HCT116 (cell line): Measurements from ENCODE around the gene BTBD9. TPM values are rescaled to one million over a fixed set of nuclear protein-coding genes. Genes with fewer than 3 reads are reported as not detected.

Source experiments
- ATAC-seq: fragments of 200-7000 bp; cut with Tn5 transposase; 2 replicates; pipeline ENCODE4 v1.9.1; 2020; ENCODE audit warnings: mild to moderate bottlenecking, moderate library complexity
- BruUV-seq: library from RNA; stranded (reverse); fragments of 400-500 nt; replicated peaks from 2 replicates; lab custom pipeline; 2021; lab: Mats Ljungman, UMichigan
- CTCF ChIA-PET: fragments of 300-600 bp; sonication (Branson Sonifier 250); formaldehyde crosslinking; loops from one replicate; lab custom pipeline; 2021; ENCODE audit warnings: antibody characterized with exemption; lab: Charles Lee
- POLR2A ChIA-PET: fragments of 300-600, 350-600 bp; sonication (Branson Sonifier 250); formaldehyde crosslinking; loops from one replicate; lab custom pipeline; 2021; ENCODE audit warnings: antibody characterized with exemption; lab: Charles Lee
- RAD21 ChIA-PET, 2 experiments: fragments of 300-600 bp; sonication (Branson Sonifier 250); formaldehyde crosslinking; loops; one replicate each; lab custom pipeline; 2023; ENCODE audit warnings: low total read pairs in 2 of 2; ENCODE audit not compliant: uncharacterized antibody in 2 of 2, unreplicated experiment in 2 of 2, low non-redundant PET in 1 of 2; lab: Charles Lee
- DNase-seq: peaks from one replicate; pipeline ENCODE4 v3.0.0-alpha.2; 2010; ENCODE audit warnings: low read depth, low spot score
- H2AFZ ChIP-seq: fragments of 200-600 bp; shearing (Covaris generic), sonication (generic); 2 replicates; pipeline ENCODE4 v1.6.1; 2017; ENCODE audit warnings: low read depth, mixed run types, mixed read lengths, antibody characterized with exemption, low read length; ENCODE audit not compliant: poor library complexity, severe bottlenecking
- H3K27ac ChIP-seq: 2 replicates; pipeline ENCODE4 v1.5.1; 2012; ENCODE audit warnings: low read depth, low read length
- H3K27me3 ChIP-seq: fragments of 200-600 bp; sonication (generic); 2 replicates; pipeline ENCODE4 v1.6.1; 2016; ENCODE audit warnings: mixed run types, low read length, mixed read lengths; ENCODE audit not compliant: insufficient read depth
- H3K36me3 ChIP-seq, 2 experiments: fragments of 200-500 bp in 1 of 2; fragments of 200-600 bp in 1 of 2; sonication (Bioruptor generic) in 1 of 2; sonication (generic) in 1 of 2; 2 replicates each; pipeline versions ENCODE4 v1.5.1 to v1.6.1; 2014 to 2016; ENCODE audit warnings: low read length in 2 of 2, inconsistent platforms in 1 of 2, mixed read lengths in 1 of 2, mixed run types in 1 of 2; ENCODE audit not compliant: insufficient read depth in 2 of 2, control insufficient read depth in 1 of 2
- H3K4me1 ChIP-seq, 2 experiments: fragments of 200-600 bp in 1 of 2; sonication (generic) in 1 of 2; 2 replicates each; pipeline versions ENCODE4 v1.5.1 to v1.6.1; 2012 to 2017; ENCODE audit warnings: low read length in 2 of 2, inconsistent platforms in 1 of 2, mild to moderate bottlenecking in 1 of 2, mixed read lengths in 1 of 2, mixed run types in 1 of 2, moderate library complexity in 1 of 2; ENCODE audit not compliant: insufficient read depth in 2 of 2, control insufficient read depth in 1 of 2
- H3K4me2 ChIP-seq: fragments of 200-600 bp; sonication (generic); 2 replicates; pipeline ENCODE4 v1.6.1; 2017; ENCODE audit warnings: mixed run types, low read length, mixed read lengths
- H3K4me3 ChIP-seq, 2 experiments: fragments of 200-600 bp in 1 of 2; sonication (generic) in 1 of 2; replicated peaks in 1 of 2; 2 replicates each; pipeline ENCODE4 v1.5.1; 2011 to 2016; ENCODE audit warnings: low read length in 2 of 2, control low read depth in 1 of 2, low read depth in 1 of 2, mild to moderate bottlenecking in 1 of 2, mixed read lengths in 1 of 2, mixed run types in 1 of 2
- H3K79me2 ChIP-seq: fragments of 200-600 bp; sonication (generic); 2 replicates; pipeline ENCODE4 v1.6.1; 2017; ENCODE audit warnings: mild to moderate bottlenecking, mixed run types, low read length, moderate library complexity, mixed read lengths; ENCODE audit not compliant: insufficient read depth
- H3K9ac ChIP-seq: fragments of 200-600 bp; sonication (generic); 2 replicates; pipeline ENCODE4 v1.6.1; 2016; ENCODE audit warnings: low read length, mixed read lengths
- H3K9me2 ChIP-seq: fragments of 200-600 bp; sonication (generic), shearing (Covaris generic); 2 replicates; pipeline ENCODE4 v1.6.1; 2017; ENCODE audit warnings: mixed run types, mild to moderate bottlenecking, moderate library complexity; ENCODE audit not compliant: insufficient read depth
- H3K9me3 ChIP-seq, 2 experiments: fragments of 200-500 bp in 1 of 2; fragments of 200-600 bp in 1 of 2; sonication (Bioruptor generic) in 1 of 2; sonication (generic) in 1 of 2; 2 replicates each; pipeline ENCODE4 v1.6.1; 2014 to 2017; ENCODE audit warnings: low read length in 2 of 2, mixed read lengths in 2 of 2, inconsistent platforms in 1 of 2, low read depth in 1 of 2, mild to moderate bottlenecking in 1 of 2, mixed run types in 1 of 2, moderate library complexity in 1 of 2; ENCODE audit not compliant: control insufficient read depth in 1 of 2, insufficient read depth in 1 of 2
- H4K20me1 ChIP-seq: fragments of 200-600 bp; sonication (generic), shearing (Covaris generic); 2 replicates; pipeline ENCODE4 v1.6.1; 2017; ENCODE audit warnings: mixed run types, mild to moderate bottlenecking, moderate library complexity; ENCODE audit not compliant: insufficient read depth
- EZH2 ChIP-seq: fragments of 200-600 bp; sonication (generic); IDR thresholded peaks from 2 replicates; pipeline ENCODE4 v1.6.1; 2017; ENCODE audit warnings: antibody characterized with exemption, mixed run types
- JUND ChIP-seq: IDR thresholded peaks from 2 replicates; pipeline ENCODE4 v1.6.1; 2012
- POLR2A ChIP-seq: IDR thresholded peaks from 2 replicates; pipeline ENCODE4 v1.7.0; 2011; ENCODE audit warnings: borderline replicate concordance; ENCODE audit not compliant: insufficient read depth, insufficient read length; ENCODE audit errors: extremely low read depth
- YY1 ChIP-seq: IDR thresholded peaks from 2 replicates; pipeline ENCODE4 v1.6.1; 2011; ENCODE audit warnings: low read length, low read depth, moderate library complexity, mild to moderate bottlenecking; ENCODE audit not compliant: insufficient replicate concordance; ENCODE audit errors: extremely low read depth
- ZNF274 ChIP-seq: fragments of 200-500 bp; sonication (Bioruptor generic); IDR thresholded peaks from 2 replicates; pipeline ENCODE4 v1.6.1; 2014; ENCODE audit warnings: mild to moderate bottlenecking, low read depth, low read length, inconsistent platforms
- intact Hi-C: fragments of 100-400 bp; cut with micrococcal nuclease; formaldehyde crosslinking; loops from 2 replicates; pipeline ENCODE4 v1.10.0; 2022
- total RNA-seq: library from RNA; stranded (reverse); gene quantifications from one replicate; pipeline ENCODE4 v1.2.1, GENCODE V29; 2021; ENCODE audit not compliant: unreplicated experiment

BTBD9 gene
- total RNA-seq, 1 experiment from 2014 or later: 10.9 TPM

DNA sequence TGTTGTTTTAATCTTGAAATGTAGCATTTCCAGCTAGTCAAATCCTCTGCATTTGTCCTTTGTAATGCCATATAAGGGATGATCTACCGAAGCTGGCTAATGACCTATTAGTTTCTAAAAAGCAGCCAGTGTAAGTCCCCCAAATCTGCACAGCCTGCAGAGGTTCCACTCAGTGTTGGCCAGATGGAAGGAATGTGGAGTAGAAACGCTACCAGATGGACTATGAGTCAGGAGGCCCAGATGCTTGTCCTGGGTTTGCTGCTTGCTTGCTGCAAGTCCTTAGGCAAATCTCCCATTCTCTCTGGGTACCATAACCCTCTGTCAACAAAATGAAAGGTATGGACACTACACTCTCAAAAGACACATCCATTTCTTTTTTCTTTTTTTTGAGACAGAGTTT lies 149.8 kb downstream of the BTBD9 start:
- CTCF ChIA-PET: no interaction called here

DNA sequence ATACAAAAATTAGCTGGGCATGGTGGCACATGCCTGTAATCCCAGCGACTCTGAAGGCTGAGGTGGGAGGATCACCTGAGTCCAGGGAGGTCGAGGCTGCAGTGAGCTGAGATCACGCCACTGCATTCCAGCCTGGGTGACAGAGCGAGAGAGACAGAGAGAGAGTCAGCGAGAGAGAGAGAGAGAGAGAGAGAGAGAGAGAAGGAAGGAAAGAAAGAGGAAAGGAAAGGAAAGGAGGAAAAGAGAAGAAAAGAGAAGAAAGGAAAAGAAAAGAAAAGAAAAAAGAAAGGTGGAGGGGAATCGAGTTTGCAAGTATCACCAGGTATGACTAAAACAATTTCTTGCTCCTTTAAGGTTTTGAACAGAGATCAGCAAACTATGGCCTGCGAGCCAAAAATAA lies 152.3 kb downstream of the BTBD9 start:
- BruUV-seq: no TSS peak
- no peaks in the 10 kb centered on the region for H3K27me3 ChIP-seq
- H3K4me3 ChIP-seq: no peak overlapping the region
- H3K36me3 ChIP-seq: no peaks in the 10 kb centered on the region
- H3K9me2 ChIP-seq: no peaks in the 10 kb centered on the region
- ChIA-PET RAD21 (no interaction called here), CTCF (no interaction called here), POLR2A (no interaction called here)
- no peak for DNase-seq
- intact Hi-C loops: no loop called here
- peaks cover 0 to 9% of the 10 kb centered on the region in 2 experiments; a peak in 1 of 4 replicates for H3K4me1 ChIP-seq
- H3K9me3 ChIP-seq: no peaks in the 10 kb centered on the region
- H3K79me2 ChIP-seq: no peaks in the 10 kb centered on the region
- H2AFZ ChIP-seq: no peak overlapping the region
- ATAC-seq: no peak
- no peaks in the 10 kb centered on the region for H4K20me1 ChIP-seq
- no peak overlapping the region for H3K27ac ChIP-seq
- H3K4me2 ChIP-seq: no peak overlapping the region
- no peak overlapping the region for H3K9ac ChIP-seq
- TF ChIP-seq ZNF274: no peak

More for the DNA sequence above, 149.8 kb downstream of the BTBD9 start:
- ATAC-seq (no peak), DNase-seq (no peak)
- POLR2A ChIA-PET: no interaction called here
- Histone ChIP-seq H4K20me1 (no peaks in the 10 kb centered on the region), H3K4me1 (peaks cover 0 to 9% of the 10 kb centered on the region in 2 experiments; a peak in 1 of 4 replicates), H3K9me3 (no peaks in the 10 kb centered on the region), H3K9ac (no peak overlapping the region), H3K4me2 (no peak overlapping the region)
- no TSS peak for BruUV-seq
- TF ChIP-seq YY1 (no peak), EZH2 (no peak), POLR2A (no peak), JUND (no peak)
- TF ChIP-seq, all 23 proteins: peak for 0
- Histone ChIP-seq H3K79me2 (no peaks in the 10 kb centered on the region), H3K27me3 (no peaks in the 10 kb centered on the region), H3K9me2 (no peaks in the 10 kb centered on the region), H3K36me3 (no peaks in the 10 kb centered on the region), H3K27ac (no peak overlapping the region), H2AFZ (no peak overlapping the region), H3K4me3 (no peak overlapping the region)
- intact Hi-C loops: loop anchor here (5.0 to 10.0 kb wide), 5 partner anchors 185 to 955 kb away; no protein-coding TSS in a partner anchor
- RAD21 ChIA-PET: no interaction called here
